Central memory CD8-positive, alpha-beta T cell (primary cell): Measurements from ENCODE around the gene GALNS.

Source experiments
- ATAC-seq: fragments of 150-1000 bp; cut with Tn5 transposase; replicated peaks from 2 replicates; pipeline ENCODE4 v1.10.0; 2022; ENCODE audit warnings: mild to moderate bottlenecking, moderate FRiP score, moderate number of reproducible peaks; ENCODE audit not compliant: poor library complexity, severe bottlenecking; ENCODE audit errors: extremely low read depth
- DNase-seq, 2 donors: peaks; one replicate each; pipeline ENCODE4 v3.0.0; 2021; ENCODE audit warnings: low spot score in 2 of 2
- H3K27ac Mint-ChIP-seq: one replicate; pipeline ENCODE4 v1.8.0; 2022; ENCODE audit warnings: low read depth, mild to moderate bottlenecking, moderate library complexity, mixed read lengths
- H3K27me3 Mint-ChIP-seq: one replicate; pipeline ENCODE4 v1.8.0; 2022; ENCODE audit warnings: mixed read lengths
- H3K36me3 Mint-ChIP-seq: one replicate; pipeline ENCODE4 v1.8.0; 2022; ENCODE audit warnings: mild to moderate bottlenecking, moderate library complexity, mixed read lengths; ENCODE audit not compliant: insufficient read depth
- H3K4me1 Mint-ChIP-seq: one replicate; pipeline ENCODE4 v1.8.0; 2022; ENCODE audit warnings: mixed read lengths
- H3K4me3 Mint-ChIP-seq: one replicate; pipeline ENCODE4 v1.8.0; 2022; ENCODE audit warnings: mild to moderate bottlenecking, moderate library complexity, mixed read lengths
- H3K9me3 Mint-ChIP-seq: one replicate; pipeline ENCODE4 v1.8.0; 2022; ENCODE audit warnings: mixed read lengths

Gene GALNS

GRCh38 chr16:88842308-88842756 lies 14.4 kb downstream of the GALNS start:
- Mint-ChIP-seq H3K4me1 (no peaks in the 10 kb centered on the region), H3K27ac (no peak overlapping the region)

GRCh38 chr16:88841521-88842307 lies 15.0 kb downstream of the GALNS start:
- DNase-seq, result no peak
- no peak overlapping the region for H3K4me3 Mint-ChIP-seq
- peaks cover 3% of the 10 kb centered on the region for H3K36me3 Mint-ChIP-seq
- H3K27ac Mint-ChIP-seq, result no peak overlapping the region
- no peaks in the 10 kb centered on the region for H3K27me3 Mint-ChIP-seq
- no peaks in the 10 kb centered on the region for H3K9me3 Mint-ChIP-seq
- no peak for ATAC-seq
- H3K4me1 Mint-ChIP-seq, result no peaks in the 10 kb centered on the region

More at GRCh38 chr16:88842308-88842756, 14.4 kb downstream of the GALNS start:
- ATAC-seq (no peak), DNase-seq (no peak)
- Mint-ChIP-seq H3K4me3 (no peak overlapping the region), H3K36me3 (peaks cover 3% of the 10 kb centered on the region), H3K27me3 (no peaks in the 10 kb centered on the region), H3K9me3 (no peaks in the 10 kb centered on the region)

GRCh38 chr16:88840600-88841215 lies 16.0 kb downstream of the GALNS start:
- Mint-ChIP-seq H3K4me1 (no peaks in the 10 kb centered on the region), H3K4me3 (no peak overlapping the region), H3K36me3 (peaks cover 3% of the 10 kb centered on the region), H3K27me3 (no peaks in the 10 kb centered on the region), H3K9me3 (no peaks in the 10 kb centered on the region), H3K27ac (no peak overlapping the region)
- ATAC-seq, result no peak
- DNase-seq, result no peak

GRCh38 chr16:88839745-88840599 lies 16.8 kb downstream of the GALNS start:
- H3K4me3 Mint-ChIP-seq, result no peak overlapping the region
- DNase-seq, result no peak
- no peaks in the 10 kb centered on the region for H3K9me3 Mint-ChIP-seq
- H3K27ac Mint-ChIP-seq, result no peak overlapping the region
- H3K27me3 Mint-ChIP-seq, result no peaks in the 10 kb centered on the region
- no peak for ATAC-seq
- H3K4me1 Mint-ChIP-seq, result no peaks in the 10 kb centered on the region
- peaks cover 4% of the 10 kb centered on the region for H3K36me3 Mint-ChIP-seq

- no peaks in the 10 kb centered on the region for H3K27me3 Mint-ChIP-seq
- H3K4me1 Mint-ChIP-seq, result no peaks in the 10 kb centered on the region
- ATAC-seq (no peak), DNase-seq (no peak)
- no peaks in the 10 kb centered on the region for H3K9me3 Mint-ChIP-seq
- peaks cover 4% of the 10 kb centered on the region for H3K36me3 Mint-ChIP-seq
- H3K27ac Mint-ChIP-seq, result no peak overlapping the region
- no peak overlapping the region for H3K4me3 Mint-ChIP-seq
These were observed 17.7 kb downstream of the GALNS start for GRCh38 chr16:88839026-88839529.

GRCh38 chr16:88838566-88838965 lies 18.2 kb downstream of the GALNS start:
- H3K36me3 Mint-ChIP-seq, result peaks cover 4% of the 10 kb centered on the region
- DNase-seq, result no peak
- H3K9me3 Mint-ChIP-seq, result no peaks in the 10 kb centered on the region
- H3K4me1 Mint-ChIP-seq, result no peaks in the 10 kb centered on the region
- H3K4me3 Mint-ChIP-seq, result no peak overlapping the region
- no peak overlapping the region for H3K27ac Mint-ChIP-seq
- no peaks in the 10 kb centered on the region for H3K27me3 Mint-ChIP-seq
- no peak for ATAC-seq

GRCh38 chr16:88837806-88838205 lies 18.9 kb downstream of the GALNS start:
- Mint-ChIP-seq H3K9me3 (no peaks in the 10 kb centered on the region), H3K36me3 (peaks cover 4% of the 10 kb centered on the region), H3K4me1 (no peaks in the 10 kb centered on the region), H3K27me3 (no peaks in the 10 kb centered on the region), H3K27ac (no peak overlapping the region), H3K4me3 (no peak overlapping the region)
- ATAC-seq, result no peak
- no peak for DNase-seq

- H3K27ac Mint-ChIP-seq, result no peak overlapping the region
These were observed 20.0 kb downstream of the GALNS start for GRCh38 chr16:88836791-88837190.

GRCh38 chr16:88835818-88836217 lies 20.9 kb downstream of the GALNS start:
- Mint-ChIP-seq H3K27ac (no peak overlapping the region), H3K9me3 (no peaks in the 10 kb centered on the region), H3K36me3 (peaks cover 4% of the 10 kb centered on the region), H3K4me3 (no peak overlapping the region), H3K27me3 (no peaks in the 10 kb centered on the region), H3K4me1 (no peaks in the 10 kb centered on the region)
- ATAC-seq, result no peak
- no peak for DNase-seq

More at GRCh38 chr16:88836791-88837190, 20.0 kb downstream of the GALNS start:
- ATAC-seq (no peak), DNase-seq (no peak)
- Mint-ChIP-seq H3K4me1 (no peaks in the 10 kb centered on the region), H3K27me3 (no peaks in the 10 kb centered on the region), H3K4me3 (no peak overlapping the region), H3K36me3 (peaks cover 4% of the 10 kb centered on the region), H3K9me3 (no peaks in the 10 kb centered on the region)

- peaks cover 4% of the 10 kb centered on the region for H3K36me3 Mint-ChIP-seq
- no peak overlapping the region for H3K27ac Mint-ChIP-seq
- no peaks in the 10 kb centered on the region for H3K4me1 Mint-ChIP-seq
- DNase-seq (no peak), ATAC-seq (no peak)
- H3K27me3 Mint-ChIP-seq, result no peaks in the 10 kb centered on the region
- no peak overlapping the region for H3K4me3 Mint-ChIP-seq
- no peaks in the 10 kb centered on the region for H3K9me3 Mint-ChIP-seq
These were observed 21.4 kb downstream of the GALNS start for GRCh38 chr16:88835383-88835782.

- no peak for DNase-seq
- Mint-ChIP-seq H3K27ac (no peak overlapping the region), H3K27me3 (no peaks in the 10 kb centered on the region), H3K4me1 (no peaks in the 10 kb centered on the region), H3K36me3 (peaks cover 3% of the 10 kb centered on the region), H3K9me3 (no peaks in the 10 kb centered on the region), H3K4me3 (no peak overlapping the region)
- no peak for ATAC-seq
These were observed 22.1 kb downstream of the GALNS start for GRCh38 chr16:88834670-88835069.

GRCh38 chr16:88833086-88833485 lies 23.7 kb downstream of the GALNS start:
- no peak for ATAC-seq
- H3K4me1 Mint-ChIP-seq, result no peaks in the 10 kb centered on the region
- no peak overlapping the region for H3K4me3 Mint-ChIP-seq

More at GRCh38 chr16:88833086-88833485, 23.7 kb downstream of the GALNS start:
- no peak for DNase-seq
- Mint-ChIP-seq H3K27me3 (no peaks in the 10 kb centered on the region), H3K27ac (no peak overlapping the region), H3K36me3 (peaks cover 5% of the 10 kb centered on the region), H3K9me3 (no peaks in the 10 kb centered on the region)
